GM21515 (cell line): ENCODE results near the gene NTRK3.

Experiments
- ATAC-seq: cut with Tn5 transposase; IDR thresholded peaks from one replicate; pipeline ENCODE4 v1.9.1; 2021; ENCODE audit not compliant: unreplicated experiment

Gene NTRK3

DNA sequence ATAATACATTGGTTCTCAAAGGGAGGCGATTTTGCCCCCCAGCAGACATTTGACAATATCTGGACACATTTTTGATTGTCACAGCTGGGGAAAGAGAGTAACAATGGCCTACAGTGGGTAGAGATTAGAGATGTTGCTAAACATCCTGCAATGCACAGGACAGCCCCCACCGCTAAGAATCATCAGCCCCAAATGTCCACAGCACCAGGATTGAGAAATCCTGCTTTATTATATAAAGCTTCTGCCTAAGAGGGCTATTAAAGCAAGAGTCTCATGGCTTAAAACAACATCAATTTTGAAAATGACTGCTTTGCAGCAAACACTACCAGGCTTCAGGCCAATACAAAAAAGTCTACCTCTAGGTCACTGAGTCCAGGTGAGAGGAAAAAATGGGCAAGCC is 68.2 kb downstream of the NTRK3 start:
- no peak for ATAC-seq

- ATAC-seq, result no peak
Observed at GRCh38 chr15:88187195-88187594, 69.3 kb downstream of the NTRK3 start.

GRCh38 chr15:88185584-88185983 is 71.0 kb downstream of the NTRK3 start:
- no peak for ATAC-seq

- no peak for ATAC-seq
Observed at GRCh38 chr15:88181613-88182012, 74.9 kb downstream of the NTRK3 start.

DNA sequence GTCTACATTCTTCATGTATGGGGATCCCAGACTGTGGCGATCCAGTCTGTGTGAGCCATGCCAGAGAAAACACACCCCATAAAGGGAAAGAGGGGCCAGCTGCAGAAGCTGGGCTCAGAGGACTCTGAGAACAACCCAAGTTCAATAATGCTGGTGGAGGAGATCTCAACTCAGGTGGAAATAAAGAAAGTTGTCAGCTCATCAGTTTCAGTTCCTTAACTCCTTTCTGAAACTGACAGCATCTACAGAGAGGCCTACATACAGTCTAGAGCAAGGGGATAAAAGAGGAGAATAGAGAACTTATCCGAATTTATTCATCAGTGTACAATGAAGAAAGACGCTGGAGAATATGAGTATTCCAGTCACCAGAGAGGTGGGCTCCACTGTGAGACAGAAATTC is 77.0 kb downstream of the NTRK3 start:
- peak; percentile 96 for ATAC-seq

DNA sequence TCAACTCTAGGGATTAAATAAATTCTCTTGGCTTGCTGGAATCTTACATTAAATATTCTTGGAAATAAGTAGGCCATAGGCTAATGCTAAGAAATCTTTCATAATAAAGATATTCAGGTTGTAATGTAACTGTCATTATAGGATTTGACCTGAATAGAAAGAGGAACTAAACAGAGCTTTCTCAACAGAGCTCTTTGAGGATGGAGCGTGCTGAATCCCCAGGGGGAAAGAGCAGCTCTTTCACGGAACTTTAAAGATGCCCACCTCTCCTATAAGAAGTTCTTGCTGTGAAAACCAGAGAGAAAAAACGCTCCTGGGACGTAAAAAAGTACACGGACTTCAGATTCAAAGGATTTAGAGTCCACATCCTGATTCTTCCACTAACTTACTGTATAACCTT is 77.9 kb downstream of the NTRK3 start:
- ATAC-seq, result no peak

GRCh38 chr15:88177451-88177850 is 79.1 kb downstream of the NTRK3 start:
- ATAC-seq, result no peak

DNA sequence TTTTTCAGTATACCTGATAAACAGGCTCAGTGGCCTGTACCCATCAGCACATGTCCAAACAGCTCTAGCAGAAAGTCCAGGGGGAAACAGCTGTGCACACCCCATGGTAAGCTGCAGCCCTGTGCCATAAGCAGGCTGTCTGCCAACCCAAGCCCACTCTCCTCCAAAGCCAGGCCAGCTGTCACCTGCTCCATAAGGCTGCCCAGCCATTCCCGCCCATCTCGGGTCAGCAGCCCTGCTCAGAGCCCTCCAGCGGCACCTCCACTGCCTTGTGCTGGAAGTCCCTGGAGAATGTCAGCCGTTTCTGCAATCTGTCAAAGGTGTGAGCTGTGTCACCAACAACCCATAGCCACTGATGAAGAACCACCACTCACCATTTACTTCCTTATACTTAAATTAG is 82.0 kb downstream of the NTRK3 start:
- no peak for ATAC-seq

DNA sequence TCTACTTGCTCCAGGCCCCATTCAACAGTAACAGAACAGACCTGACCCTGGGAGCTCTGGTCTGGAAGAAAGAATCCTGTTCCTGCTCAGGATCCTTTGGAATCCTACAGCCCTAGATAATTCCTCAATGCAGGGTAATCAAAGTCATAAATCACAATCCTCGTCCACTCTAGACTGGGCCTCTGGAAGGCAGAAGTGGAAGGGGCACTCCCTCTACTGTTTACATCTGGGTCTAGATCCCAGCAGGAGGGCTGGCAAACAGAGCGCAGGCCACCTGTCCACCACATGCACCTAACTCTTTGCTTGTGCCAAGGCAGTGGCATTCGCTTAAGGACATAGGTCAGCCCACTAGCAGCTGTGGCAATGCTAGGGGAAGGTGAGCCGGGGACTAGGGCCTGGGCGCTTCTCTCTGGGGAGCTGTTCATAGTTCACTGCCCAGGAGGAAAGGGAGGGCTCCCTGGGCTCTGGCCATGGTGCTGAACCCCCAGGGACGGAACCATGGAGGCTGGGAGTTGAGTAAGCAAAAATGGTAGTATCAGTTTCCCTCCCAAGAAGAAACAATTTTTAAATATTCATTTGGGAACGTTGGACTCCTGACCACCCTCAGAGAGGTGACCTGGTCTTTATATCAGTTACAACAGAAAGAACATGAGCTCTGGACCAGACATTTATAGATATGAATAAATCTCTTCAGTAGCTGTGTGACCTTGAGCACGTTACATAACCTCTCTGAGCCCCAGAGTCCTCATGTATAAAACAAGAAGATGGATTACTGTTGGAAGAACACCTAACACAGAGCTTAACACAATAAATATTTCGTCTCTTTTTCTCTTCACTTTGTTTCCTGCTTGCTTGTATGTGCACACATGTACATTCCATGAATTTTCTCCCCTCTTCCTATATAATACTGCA is 90.2 kb downstream of the NTRK3 start:
- ATAC-seq, result peak; percentile 49

DNA sequence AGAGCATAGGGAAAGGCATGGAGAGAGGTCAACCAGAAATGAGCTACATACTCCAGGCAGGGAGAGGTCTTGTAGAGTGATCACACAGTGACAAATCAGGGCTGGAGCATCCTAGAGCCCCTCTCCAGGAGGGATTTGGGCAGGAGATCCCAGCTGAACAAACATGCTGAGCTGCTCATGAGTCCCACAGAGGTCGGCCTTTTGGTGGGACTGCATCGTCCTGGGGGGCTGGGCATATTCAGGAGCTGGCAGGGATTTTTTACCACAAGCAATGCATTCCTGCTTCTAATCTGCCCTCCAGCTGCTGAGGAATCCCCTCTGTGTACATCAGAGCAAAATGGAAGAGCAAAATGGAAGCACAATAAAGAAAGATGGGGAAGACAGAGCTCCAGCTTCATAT is 94.9 kb downstream of the NTRK3 start:
- no peak for ATAC-seq

GRCh38 chr15:88155310-88155709 is 101.2 kb downstream of the NTRK3 start:
- ATAC-seq, result no peak

- ATAC-seq, result no peak
Observed at GRCh38 chr15:88152672-88153071, 103.9 kb downstream of the NTRK3 start.

DNA sequence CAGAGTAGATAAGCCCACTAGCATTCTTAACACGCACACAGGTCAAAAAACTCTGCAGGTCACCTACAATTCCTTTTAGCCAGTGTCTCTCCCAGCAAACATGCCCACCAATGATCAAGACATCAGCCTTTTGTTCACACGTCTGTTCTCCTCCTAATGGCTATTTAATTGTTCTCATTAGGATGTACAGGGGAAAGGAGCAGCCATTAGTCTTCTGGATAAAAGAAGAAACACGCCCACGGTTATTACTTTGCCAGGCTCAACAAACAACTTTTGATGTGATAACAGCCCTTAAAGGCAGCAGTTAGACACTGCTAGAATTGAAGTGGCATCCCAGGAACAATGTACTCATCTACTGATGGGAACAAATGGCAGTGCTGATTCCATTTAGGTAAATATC is 108.8 kb downstream of the NTRK3 start:
- ATAC-seq, result no peak

DNA sequence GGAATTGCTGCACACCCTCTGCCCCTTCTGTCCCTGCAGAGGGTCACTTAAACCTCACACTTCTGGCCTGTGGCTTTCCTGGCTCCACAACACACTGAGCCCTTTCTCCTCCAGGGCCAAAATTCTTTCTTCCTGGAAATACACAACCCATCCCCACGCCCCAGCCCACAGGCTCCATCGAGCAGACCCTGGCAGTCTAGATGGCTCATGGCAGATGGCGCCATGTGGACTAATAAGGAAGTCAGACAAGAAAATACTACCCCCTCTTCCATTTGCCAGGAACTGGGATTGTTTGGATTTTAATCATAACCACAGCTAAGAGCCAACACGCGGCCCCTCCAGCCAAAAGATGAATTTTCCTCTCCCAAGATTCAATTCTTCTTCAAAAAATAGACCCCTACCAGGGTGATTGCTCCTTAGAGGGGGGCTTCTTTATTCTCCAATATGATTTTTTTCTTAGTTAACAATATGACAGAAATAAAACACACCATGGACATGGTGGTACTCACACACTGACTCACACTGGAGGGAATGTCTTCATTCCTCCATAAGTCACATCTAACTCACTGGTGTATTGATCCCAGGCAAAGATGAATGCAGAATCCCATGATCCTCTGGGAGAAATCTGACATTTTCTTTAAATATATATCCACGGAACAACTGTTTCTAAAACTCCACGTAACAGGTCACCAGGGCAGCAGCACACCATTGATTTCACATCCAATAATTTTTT is 111.5 kb downstream of the NTRK3 start:
- no peak for ATAC-seq

DNA sequence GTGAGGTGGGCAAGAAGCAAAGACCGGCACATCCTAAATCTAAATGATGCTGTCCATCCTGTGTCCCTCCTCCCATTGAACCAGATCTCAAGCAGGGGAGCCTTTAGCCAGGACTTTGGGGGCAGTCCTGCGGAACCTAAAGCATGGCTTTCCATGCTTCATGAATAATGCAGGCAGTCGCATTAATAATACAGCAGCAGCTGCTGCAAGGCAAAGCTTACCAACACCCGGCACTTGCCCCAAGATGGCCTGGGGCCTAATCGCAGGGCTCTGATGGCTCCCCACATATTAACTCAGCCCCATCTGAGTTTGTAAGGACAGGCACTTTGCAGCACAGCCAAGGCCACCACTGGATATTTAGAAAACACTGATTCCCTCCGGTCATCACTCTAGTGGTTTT is 114.4 kb downstream of the NTRK3 start:
- no peak for ATAC-seq

DNA sequence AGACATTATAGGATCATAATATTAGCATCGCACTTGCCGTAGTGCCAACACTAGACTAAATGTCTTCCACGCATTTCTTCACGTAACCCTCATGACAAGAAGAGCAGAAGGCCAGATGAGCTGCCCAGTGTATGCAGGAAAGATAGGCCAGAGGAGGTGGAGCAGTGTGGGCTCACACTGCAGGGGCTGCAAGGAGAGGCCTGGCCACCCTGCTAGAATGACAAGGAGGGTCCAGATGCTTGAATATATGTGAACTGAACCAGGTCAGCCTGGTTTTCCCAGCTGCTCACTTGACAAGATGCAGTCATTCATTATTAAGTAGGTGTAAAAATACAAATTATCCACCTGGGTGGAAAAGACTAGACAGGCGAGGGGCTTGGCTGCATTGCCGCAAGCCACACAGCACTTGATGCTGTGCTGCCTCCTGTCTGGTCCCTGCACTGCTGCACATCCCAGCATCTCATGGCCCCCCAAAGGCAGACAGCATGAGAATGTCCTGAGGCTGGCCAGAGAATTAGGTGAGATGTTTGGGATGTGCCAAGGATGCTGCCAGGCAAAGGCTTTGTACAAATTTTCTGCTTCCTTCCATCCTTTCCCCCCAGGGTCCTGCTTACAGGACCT is 115.2 kb downstream of the NTRK3 start:
- no peak for ATAC-seq

GRCh38 chr15:88140398-88140797 is 116.1 kb downstream of the NTRK3 start:
- no peak for ATAC-seq

GRCh38 chr15:88139936-88140335 is 116.6 kb downstream of the NTRK3 start:
- ATAC-seq, result no peak

- ATAC-seq, result no peak
Observed at GRCh38 chr15:88133795-88134194, 122.7 kb downstream of the NTRK3 start.

GRCh38 chr15:88132499-88132898 is 124.0 kb downstream of the NTRK3 start:
- no peak for ATAC-seq

- ATAC-seq, result no peak
Observed at GRCh38 chr15:88131937-88132336, 124.6 kb downstream of the NTRK3 start.

GRCh38 chr15:88127432-88127790 is 129.1 kb downstream of the NTRK3 start:
- ATAC-seq, result no peak
